NCI-H446 treated with DMSO at 0.1 percent for 48 hours (cell line): ENCODE results near the gene NINJ2.
"Not testable (repeated sequence)": the region's sequence is repeated elsewhere in the genome, so short reads cannot be mapped to it uniquely, and the experiment has no call there.

ENCODE experiments used
- DNase-seq: peaks from one replicate; lab custom pipeline; 2025; lab: John Stamatoyannopoulos, UW

NINJ2 gene

DNA sequence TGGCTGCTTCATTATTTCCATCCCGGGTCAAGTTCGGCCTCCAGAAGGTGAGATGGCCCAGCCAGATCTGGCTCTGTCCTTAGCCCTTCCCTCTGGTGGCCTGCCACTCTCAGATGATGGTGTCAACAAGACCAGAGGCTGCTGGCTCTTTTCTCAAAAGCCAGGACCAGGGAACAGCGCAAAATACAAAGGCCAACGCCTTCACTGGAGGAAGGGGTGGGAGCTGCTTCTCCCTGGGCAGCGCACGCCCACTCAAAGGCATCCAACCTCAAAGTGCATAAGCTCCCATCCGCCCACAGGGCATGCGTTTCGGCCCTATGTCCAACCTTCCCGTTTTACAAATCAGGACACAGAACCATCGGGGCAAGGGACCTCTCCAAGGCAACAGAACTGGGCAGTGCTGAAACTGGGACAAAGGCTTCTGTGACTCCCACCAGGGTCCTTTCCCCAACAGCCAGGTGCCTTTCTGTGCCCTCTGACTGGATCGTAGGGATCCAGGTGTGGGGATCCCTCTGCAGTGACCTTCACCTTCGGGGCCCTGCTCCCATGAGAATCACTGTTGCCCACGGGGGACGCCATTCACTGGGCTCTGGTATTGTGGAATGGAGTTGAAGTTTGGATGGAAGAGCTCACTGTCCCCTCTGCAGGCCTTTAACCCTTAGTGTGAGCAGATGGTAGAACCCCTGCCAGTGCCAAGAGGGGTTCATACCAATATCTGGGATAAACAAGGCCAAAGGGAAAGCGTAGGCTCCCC lies 76.8 kb downstream of the NINJ2 start:
- no peak for DNase-seq

DNA sequence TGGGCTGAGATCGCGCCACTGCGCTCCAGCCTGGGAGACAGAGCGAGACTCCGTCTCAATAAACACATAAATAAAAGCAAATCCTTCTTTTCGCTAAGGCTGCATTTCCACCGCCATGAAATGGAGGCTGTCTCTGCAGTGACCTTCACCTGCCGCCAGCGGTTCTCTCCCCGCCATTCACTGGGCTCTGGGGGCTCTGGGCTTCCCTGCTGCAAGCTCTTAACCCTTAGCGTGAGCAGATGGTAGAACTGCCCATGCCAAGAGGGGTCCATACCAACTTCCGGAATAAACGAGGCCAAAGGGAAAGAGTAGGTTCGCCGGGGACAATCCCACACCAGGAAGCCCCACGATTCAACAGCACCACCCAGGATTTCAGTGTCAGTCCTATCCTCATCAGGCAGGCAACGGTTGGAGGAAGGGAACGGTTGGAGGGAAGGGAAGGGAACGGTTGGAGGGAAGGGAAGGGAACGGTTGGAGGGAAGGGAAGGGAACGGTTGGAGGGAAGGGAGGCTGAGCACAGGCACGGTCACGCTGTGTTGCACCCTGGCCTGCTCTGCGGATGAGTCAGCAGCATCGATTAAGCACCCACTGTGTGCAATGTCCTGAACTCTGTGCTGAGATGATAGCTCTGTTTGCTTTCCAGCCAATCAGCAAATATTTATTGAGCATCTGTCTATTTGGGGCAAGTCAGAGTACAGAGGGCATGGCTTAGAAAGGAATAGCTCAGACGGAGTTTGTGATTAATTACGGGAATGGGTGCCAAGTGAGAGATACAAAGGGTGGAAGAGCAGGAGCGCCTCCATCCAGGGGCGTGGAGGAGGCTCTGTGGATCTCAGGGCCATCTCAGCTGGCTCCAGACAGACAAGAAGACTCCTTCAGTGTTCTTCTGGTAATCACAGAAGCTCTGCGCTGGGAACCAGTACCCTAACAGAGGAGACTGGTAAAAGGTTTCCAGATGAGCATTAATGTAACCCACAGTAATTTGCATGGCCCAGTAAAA lies 77.9 kb downstream of the NINJ2 start:
- peak; percentile 32 for DNase-seq

DNA sequence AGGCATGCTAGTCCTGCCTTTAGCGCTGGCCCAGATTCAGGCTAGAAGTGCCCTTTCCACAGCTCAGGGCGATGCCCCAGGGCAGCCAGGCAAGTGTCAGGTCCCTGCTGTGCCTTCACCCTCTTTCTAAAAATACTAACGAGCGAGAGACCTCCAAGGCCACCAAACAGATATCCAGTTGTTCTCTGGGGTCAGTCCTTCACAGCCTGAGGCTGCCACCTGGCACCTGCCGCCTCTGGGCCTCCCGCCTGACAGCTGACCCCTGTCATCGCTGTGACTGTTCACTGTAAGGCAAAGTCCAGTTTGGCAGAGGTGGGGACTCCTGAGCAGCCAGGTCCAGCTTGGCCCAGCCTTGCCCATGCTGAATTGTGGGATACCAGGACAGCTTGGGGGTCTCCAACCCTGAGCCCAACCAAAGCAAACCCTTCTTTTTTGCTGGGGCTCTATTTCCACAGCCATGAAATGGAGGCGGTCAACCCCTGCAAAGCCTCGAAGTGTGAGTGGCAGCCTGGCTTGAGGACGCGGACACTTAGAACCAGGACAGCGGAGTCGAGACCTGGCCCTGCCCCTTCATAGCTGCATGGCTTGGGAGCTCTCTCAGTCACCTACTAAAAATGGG lies 79.9 kb downstream of the NINJ2 start:
- DNase-seq: no peak

DNA sequence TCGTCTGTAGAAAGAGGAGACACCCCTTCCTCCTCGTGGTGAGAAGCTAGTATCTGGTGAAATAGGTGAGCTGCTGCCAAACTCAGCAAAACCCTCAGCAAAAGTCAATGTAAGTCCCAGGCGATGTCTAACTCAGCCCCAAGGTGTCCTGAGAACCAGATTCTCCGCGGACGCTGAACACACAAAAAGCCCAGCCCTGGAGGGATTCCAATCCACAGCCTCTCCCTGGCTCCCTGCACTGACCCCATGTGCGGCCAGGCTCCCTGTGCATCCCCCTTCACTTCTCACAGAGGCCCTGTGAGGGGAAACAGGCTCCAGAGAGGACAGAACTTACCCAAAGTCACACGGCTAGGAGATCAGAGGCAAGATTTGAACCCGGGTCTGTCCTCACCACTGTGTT lies 81.5 kb downstream of the NINJ2 start:
- DNase-seq: no peak

DNA sequence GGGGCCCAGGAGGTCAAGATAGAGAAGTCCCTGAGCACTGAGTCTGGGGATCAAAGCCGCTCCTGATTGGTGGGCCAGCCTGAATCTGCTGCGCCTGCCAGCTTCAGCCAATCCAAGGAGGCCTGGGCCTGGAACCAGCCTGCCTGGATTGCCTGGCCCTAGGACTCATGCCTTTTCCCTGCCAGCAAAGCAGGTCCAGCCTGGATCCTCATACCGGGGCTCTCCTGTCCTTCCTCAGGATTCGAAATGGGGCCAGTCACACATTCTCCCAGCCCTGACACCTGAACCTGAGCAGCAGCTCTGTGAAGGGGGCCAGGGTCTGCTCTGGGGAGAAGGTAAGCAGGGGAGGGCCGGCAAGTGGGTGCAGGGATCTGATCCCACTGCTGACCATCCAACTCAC lies 81.9 kb downstream of the NINJ2 start:
- no peak for DNase-seq

DNA sequence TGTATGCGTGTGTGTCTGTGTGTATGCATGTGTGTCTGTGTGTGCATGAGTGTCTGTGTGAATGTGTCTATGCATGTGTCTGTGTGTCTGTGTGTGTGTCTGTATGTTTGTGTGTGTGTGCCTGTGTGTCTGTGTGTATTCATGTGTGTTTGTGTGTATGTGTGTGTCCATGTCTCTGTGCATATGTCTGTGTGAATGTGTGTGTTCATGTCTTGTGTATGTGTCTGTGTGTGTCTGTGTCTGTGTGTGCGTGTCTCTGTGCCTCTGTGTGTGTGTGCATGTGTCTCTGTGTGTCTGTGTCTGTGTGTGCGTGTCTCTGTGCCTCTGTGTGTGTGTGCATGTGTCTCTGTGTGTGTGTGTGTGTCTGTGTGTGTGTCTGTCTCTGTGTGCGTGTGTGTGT lies 82.4 kb downstream of the NINJ2 start:
- no peak for DNase-seq

DNA sequence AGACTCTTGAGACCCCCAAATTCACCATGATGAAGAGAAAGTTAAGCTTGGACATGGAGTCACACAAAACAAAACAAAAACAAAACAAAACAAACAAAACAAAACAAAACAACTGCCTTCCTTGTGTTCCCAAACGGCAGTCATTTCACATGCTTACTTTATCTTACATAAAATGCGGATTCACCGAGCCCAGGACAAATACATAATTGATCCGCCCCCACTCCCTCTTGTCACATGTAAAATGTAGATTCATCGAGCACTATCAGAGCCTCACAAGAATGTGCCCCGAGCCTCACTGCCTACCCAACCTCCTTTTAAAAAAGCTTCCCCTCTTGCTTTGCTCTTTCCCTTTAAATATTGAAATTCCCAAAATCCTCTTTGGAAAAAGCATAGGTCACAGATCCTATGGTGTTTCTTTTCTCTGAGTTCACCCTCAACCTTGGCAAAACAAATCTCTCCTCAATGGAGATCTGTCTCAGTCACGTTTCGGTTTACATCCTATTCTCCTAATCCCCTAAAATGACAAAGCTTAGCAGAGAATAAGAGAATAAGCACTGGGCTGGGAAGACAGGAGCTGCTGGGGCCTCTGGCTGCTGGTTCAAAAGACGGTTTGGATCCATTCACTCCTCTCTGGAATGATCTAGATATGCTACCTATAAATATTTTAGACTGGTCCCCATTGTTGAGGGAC lies 83.7 kb downstream of the NINJ2 start:
- DNase-seq: no peak

DNA sequence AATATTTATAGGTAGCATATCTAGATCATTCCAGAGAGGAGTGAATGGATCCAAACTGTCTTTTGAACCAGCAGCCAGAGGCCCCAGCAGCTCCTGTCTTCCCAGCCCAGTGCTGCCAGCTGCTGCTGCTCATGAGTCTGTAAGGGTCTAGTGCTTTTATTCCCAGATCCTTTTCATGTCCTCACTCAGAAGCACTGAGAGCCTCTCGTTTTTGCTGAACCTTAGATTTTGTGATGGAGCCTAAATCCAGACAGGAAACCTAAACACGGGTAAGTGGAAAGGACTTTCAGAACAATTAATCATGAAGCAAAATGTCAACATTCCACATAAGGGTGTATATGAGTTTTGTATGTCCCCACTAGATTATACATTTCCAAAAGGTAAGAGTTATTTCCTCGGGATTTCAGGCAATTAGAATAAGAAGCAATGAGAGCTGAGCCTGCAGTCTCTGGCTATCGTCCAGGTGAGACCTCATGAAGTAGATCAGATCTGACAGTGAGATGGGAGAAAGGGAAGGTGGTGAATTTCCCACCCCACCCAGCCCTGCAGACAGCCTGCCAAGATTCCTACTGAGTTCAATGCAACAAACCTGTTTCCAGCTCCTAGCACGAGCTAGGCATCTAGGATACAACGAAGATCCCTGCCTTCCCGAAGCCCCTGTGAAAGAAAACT lies 84.4 kb downstream of the NINJ2 start:
- DNase-seq: no peak

DNA sequence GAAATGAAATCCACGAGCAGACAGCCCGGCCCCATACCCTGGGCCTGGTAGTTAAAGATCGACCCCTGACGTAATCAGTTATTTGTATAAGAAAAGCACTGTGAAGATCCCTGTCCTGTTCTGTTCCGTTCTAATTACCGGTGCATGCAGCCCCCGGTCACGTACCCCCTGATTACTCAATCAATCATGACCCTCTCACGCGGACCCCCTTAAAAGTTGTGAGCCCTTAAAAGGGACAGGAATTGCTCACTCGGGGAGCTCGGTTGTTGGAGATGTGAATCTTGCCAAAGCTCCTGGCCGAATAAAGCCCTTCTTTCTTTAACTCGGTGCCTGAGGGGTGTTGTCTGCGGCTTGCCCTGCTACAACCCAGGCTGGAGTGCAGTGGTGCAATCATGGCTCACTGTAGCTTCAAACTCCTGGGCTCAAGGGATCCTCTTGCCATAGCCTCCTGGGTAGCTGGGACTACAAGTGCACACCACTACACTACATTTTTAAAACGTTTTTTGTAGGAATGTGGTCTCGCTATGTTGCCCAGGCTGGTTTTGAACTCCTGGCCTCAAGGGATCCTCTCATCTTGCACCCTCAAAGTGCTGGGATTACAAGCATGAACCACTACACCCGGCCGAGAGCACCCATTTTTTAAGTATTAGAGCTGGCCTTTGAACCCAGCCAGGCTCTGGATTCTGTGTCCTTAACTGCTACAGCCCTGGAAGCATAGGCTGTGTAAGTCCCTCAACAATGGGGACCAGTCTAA lies 85.1 kb downstream of the NINJ2 start:
- DNase-seq: not testable (repeated sequence)

DNA sequence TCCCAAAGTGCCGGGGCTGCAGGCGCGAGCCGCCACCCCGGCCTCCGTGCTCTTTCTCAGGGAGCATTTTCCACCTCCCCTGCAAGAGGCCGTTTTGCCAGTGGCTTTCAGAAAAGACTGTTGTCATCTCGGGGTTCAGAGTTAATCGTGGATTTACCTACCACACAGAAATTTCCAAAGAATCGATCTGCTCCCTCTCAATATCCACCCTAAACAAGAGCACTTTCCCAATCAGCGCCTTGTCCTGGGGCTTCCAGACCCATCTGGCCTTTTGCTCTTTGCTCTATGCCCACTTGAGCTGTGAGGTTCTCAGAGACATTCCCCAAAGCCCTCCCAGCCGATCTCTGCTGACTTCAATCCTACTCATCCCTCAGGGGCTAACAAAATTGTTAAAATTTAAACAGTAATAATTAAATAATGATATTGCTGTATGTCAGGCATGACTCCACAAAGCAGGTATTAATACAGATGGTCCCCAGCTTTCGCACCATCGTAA lies 86.6 kb downstream of the NINJ2 start:
- DNase-seq: no peak

DNA sequence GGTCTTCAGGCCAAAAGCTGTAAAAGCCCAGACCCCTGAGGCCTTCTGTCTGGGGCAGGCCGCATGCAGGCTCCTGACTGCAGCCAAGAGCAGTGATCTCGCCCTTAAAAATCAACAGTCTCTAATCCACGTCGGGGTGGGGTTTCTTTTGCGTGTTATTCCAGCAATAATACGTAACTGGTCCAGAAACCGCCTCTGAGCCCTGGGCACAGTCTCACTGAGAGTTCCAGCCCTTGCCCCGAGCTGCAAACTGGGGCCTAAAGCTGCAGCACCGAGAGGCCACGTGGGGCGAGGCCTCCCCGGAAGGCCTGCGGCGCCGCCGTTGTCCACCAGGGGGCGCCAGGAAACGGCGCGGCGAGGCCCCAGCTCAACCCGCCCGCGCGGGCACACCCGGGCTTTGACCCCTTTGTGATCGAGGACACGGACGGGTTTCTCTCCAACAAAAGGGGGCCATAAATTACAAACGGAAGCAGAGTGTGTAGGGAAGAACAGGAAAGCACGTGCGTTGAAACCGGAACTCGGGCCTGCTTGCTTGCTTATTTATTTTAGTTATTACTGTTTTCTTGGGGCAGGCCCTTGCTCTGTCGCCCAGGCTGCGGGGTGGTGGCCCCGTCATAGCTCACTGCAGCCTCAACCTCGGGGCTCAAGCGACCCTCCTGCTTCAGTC lies 87.2 kb downstream of the NINJ2 start:
- peak; percentile 49 for DNase-seq

DNA sequence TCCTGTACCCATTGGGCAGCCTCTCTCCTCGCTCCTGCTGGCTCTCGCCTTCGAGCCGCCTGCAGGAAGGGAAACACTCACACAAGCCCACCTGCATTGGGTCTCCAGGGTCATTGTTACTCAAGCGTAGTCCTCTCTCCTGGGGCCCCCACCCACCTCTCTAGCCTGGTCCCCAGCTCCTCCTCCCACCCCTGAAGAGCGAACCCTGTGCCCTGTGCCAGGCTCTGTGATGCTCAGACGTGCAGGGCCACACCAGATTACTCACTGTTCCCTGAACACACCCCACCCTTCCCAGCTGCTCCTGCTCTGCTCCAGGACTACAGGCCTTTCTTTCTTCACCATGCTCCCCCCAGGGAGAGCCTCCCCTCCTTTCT lies 88.1 kb downstream of the NINJ2 start:
- no peak for DNase-seq

DNA sequence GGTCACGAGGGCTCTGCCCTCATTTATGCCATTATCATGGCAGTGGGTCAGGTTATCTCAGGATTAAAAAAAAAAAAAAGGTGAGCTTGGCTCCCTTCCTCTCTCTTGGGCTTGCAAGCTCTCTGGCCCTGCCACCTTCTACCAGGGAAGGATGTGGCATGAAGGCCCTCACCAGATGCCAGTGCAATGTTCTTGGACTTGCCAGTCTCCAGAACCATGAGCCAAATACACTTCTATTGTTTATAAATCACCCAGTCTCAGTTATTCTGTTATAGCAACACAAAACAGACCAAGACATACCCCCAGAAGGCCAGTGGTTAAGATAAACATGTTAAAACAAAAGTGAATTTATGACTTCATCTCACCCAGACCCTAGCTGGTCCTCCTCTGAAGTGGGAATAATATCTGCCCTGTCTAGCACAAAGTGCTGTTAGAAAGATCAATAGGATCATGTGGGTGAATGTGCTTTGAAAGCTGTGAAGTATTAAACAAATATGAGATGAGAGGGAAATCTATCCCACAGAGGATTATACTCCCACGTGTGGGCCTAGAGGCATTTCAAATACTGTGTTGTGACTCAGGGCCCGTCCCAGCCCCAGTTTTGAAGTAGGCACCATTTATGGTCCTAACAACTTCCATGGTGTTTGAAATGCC lies 88.6 kb downstream of the NINJ2 start:
- no peak for DNase-seq

DNA sequence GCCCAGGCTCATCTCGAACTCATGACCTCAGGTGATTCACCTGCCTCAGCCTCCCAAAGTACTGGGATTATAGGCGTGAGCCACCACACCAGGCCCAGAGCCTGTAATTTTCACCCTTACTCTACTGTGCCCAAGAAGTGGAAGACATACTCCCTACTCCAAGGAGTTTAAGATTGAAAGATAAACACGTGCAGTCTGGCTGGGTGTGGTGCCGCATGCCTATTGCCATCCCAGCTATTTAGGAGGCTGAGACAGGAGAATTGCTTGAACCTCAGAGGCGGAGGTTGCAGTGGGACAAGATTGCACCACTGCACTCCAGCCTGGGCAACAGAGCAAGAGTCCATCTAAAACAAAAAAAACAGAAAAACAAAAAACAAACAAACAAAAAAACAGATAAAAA lies 90.0 kb downstream of the NINJ2 start:
- DNase-seq: no peak

DNA sequence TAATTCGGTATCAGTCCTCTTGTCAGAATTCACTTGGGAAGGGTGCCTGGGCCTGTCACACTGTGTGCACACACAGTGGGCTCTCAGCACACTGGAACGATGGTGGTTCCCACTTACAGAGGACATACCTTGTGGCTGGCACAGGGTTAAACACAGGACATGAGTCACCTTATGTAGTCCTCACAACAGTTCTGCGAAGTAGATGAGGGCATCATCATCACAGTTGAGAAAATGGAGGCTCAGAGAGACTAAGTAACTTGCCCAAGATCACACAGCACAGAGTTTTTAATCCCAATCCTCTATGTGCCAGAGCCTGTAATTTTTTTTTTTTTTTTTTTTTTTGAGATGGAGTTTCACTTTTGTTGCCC lies 90.7 kb downstream of the NINJ2 start:
- DNase-seq: no peak

DNA sequence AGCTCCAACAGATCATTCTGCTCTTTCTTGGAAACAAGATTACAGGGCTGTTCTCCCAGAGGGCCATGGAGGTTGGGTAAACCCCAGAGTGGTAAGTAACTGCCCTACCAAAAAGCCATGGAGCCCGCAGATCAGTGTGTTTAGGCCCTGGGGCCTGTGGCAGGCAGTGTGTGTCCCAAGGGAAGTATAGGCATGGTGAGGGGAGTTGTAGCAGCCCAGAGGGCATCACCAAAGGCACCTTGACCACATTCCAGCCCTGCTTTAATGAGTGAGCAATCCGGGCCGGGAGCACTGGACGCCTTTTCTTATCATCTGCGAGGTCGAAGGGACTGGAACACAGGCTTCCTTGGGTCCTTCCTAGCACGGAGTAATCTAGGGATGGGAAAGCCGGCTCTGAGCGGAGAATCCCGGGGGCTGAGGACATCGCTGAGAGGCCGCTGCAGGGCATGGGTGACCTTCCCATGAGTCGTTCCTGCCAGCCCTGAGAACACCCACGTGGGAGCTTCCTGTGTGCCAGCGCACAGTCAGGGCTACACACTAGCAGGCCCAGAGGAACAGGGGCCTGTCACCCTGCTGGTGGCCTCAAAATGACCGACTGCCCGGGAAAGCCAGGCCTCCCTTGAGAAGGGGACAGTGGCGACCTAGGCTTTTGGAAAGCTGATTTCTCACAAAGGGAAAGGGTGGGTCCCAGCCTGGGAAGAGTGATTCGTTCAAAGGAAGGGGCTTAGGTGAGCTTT lies 91.3 kb downstream of the NINJ2 start:
- DNase-seq: no peak

DNA sequence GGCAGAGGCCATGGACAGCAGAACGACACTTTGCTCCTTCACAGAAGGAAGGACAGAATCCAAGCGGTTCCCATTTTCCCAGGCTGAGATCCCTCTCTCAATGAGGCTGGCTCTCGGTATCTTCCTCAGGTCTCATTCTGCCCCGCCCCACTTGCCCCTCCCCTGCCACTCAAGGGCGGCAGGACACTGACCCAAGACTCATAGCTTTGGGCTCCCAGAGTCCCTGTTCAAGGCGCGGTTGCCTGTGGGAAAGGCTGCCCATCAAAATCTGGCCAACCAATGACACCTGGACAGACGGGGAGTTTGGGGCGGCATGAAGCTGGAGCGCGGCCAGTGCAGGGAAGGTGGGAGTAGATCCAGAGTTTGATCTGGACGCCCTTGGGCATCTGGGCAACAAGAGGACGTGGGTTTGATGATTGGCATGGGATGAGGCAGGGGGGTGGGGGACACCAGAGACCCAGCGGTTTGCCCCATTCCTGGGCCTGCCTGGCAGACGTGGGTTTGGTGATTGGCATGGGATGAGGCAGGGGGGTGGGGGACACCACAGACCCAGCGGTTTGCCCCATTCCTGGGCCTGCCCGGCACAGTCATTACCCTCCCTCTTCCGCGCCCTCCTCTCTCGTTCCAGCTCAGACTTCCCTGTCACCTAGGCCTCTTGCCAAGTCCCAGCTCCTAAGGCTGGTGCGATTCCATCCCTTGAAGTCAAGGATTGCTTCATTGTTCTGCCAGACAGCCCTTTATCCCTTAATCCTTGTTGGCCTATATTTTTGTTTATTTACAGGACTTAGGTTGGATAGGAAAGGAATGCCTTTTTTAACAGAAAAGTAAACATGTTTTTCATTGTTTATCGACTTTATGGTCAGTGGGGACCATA lies 92.1 kb downstream of the NINJ2 start:
- peak; percentile 44 for DNase-seq

DNA sequence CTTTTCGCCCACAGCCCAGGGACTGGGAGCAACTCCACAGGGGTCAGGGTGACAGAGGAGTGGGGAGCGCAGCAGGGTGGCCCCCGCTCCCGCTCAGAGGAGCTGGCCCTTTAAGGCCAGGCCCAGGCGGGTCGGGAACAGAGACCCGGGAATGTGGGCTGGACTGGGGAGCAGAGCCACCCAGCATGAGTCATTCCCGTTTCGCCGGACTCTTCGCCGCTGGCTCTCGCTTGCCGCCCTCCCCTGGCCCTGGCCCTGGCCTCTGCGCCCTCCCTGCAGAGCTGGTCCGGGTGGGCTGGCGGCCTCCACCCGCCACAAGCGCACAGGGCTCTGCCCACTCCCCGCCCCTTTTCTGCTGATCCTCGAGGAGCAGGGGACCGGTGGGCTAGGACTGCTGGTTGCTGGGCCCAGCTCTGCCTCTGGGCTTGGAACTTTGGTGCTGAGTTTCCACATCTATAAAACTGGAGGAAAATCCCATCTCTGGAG lies 92.8 kb downstream of the NINJ2 start:
- no peak for DNase-seq
